Measurements from ENCODE around the gene PPIP5K1. TPM values are rescaled to one million over a fixed set of nuclear protein-coding genes. Genes with fewer than 3 reads are reported as not detected.
"Not testable (repeated sequence)": the region's sequence is repeated elsewhere in the genome, so short reads cannot be mapped to it uniquely, and the experiment has no call there.

Gene PPIP5K1
- 10 to 100 TPM; 43.5 to 61.2 TPM for total RNA-seq

DNA sequence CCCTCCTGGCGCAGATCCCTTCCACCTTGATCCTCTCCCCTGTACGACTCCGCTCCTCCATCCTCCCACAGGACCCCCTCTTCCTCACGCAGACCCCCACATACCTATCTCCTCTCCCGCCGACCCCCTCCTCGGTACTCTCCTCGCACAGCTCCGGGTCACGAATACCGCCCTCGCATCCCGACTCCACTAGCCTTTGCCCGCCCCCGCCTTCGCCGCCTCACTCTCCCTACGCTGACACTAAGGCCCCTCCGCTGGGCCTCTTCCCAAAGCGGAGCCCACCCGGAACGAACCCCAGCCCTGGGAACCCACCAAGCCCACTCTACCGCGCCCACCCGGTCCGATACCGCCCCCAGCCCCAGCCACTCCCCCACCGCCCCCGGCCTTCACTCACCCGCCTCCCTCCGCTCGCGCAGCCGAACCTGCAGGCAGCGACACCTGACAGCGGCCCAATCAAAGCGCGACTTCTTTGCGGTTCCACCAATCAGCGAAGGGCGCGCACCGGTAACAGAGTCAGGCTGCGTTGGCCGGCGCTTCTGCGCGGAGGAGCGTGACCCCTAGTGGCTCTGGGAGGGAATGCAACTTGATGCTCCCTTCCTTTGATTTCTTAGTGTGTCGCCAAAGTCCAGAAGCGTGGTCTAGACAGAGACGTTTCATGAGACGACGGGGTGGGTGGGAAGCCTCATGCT is at the start of gene PPIP5K1:
TSS of gene PPIP5K1 (minus strand) at position 431 of the 689 bp plus-strand sequence. CDS start 5,704 bp downstream, outside the sequence.
- H3K9me3 ChIP-seq; H3K4me3 ChIP-seq; H3K27ac ChIP-seq; DNase-seq (ENCODE audit: low spot score); H3K36me3 ChIP-seq; H3K27me3 ChIP-seq (replicated peaks; ENCODE audit: insufficient read depth); H3K4me1 ChIP-seq (ENCODE audit: control insufficient read depth in 1 of 2, low read depth in 2 of 2): not testable (repeated sequence)
- peak; percentile 82 for ATAC-seq (ENCODE audit: insufficient number of reproducible peaks, low FRiP score, low read depth)

DNA sequence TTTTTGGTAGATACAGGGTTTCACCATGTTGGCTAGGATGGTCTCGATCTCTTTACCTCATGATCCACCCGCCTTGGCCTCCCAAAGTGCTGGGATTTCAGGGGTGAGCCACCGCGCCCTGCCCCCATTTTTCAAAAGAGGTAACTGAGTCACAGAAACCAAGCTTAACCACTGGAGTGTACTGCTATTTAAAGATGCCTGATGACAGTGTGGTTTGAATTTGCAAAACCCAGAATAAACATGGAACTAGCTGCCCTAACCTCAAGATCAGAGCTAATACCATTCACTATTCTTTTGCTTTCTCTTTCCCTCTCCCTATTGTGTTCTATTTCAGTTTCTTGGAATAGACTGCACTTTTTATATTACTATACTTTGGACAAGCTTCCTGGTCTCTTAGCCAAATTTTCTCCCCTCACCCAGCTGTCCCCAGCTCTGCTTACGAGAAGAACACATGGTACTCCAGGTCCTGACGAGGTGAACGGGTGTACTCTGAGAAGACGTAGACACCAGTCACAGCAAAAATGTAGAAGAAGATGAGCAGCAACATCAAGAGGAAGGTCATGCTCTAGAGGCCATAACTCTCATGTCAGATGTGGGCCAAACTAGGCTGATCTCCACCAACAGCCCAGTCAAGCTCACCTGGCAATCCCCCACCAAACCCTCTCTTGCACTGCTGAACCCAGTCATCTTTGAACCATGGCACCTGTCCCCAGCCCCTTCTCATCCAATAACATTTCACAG is 48.6 kb upstream of the PPIP5K1 start:
- H3K9me3 ChIP-seq; H3K4me1 ChIP-seq (ENCODE audit: control insufficient read depth in 1 of 2, low read depth in 2 of 2); H3K27me3 ChIP-seq (replicated peaks; ENCODE audit: insufficient read depth); H3K4me3 ChIP-seq; DNase-seq (ENCODE audit: low spot score); H3K36me3 ChIP-seq; ATAC-seq (ENCODE audit: insufficient number of reproducible peaks, low FRiP score, low read depth); H3K27ac ChIP-seq: not testable (repeated sequence)

DNA sequence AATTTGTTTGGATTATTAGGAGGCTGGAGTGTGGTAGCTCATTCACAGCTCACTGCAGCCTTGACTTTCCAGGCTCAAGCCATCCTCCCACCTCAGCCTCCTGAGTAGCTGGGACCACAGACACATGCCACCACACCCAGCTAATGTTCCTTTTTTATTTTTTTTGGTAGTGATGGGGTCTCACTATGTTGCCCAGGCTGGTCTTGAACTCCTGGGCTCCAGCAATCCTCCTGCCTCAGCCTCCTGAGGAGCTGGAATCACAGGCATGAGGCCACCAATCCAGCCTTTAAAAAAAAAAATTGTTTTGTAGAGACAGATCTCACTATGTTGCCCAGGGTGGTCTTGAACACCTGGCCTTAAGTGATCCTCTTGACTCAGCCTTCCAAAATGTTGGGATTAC is 36.9 kb upstream of the PPIP5K1 start:
- ATAC-seq (ENCODE audit: insufficient number of reproducible peaks, low FRiP score, low read depth); H3K27ac ChIP-seq; H3K4me3 ChIP-seq; H3K9me3 ChIP-seq; H3K4me1 ChIP-seq (ENCODE audit: control insufficient read depth in 1 of 2, low read depth in 2 of 2); H3K36me3 ChIP-seq; DNase-seq (ENCODE audit: low spot score); H3K27me3 ChIP-seq (replicated peaks; ENCODE audit: insufficient read depth): not testable (repeated sequence)

DNA sequence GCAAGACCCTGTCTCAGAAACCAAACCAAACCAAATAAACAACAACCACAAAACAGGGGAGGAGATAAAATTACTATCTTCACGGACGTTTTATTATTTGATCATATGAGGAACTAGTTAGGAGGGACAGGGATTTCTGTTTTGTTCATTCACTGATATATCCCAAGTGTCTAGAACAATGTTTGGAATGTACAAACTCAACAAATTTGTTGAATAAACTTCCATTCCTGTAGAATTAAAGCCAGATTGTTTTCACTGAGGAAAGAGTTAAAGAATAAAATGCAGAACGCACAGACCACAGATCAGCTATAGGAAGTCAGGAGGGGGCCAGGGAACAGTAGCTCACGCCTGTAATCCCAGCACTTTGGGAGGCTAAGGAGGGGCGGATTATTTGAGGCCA is 35.1 kb upstream of the PPIP5K1 start:
- Histone ChIP-seq H3K36me3 (no peaks in the 10 kb centered on the region), H3K27me3 (replicated peaks; ENCODE audit: insufficient read depth) (no peaks in the 10 kb centered on the region)
- TF ChIP-seq, protein P1, sequence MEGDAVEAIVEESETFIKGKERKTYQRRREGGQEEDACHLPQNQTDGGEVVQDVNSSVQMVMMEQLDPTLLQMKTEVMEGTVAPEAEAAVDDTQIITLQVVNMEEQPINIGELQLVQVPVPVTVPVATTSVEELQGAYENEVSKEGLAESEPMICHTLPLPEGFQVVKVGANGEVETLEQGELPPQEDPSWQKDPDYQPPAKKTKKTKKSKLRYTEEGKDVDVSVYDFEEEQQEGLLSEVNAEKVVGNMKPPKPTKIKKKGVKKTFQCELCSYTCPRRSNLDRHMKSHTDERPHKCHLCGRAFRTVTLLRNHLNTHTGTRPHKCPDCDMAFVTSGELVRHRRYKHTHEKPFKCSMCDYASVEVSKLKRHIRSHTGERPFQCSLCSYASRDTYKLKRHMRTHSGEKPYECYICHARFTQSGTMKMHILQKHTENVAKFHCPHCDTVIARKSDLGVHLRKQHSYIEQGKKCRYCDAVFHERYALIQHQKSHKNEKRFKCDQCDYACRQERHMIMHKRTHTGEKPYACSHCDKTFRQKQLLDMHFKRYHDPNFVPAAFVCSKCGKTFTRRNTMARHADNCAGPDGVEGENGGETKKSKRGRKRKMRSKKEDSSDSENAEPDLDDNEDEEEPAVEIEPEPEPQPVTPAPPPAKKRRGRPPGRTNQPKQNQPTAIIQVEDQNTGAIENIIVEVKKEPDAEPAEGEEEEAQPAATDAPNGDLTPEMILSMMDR (IDR thresholded peaks at IDR 0.05): no peak

GRCh38 chr15:43622068-43622799 is 32.2 kb upstream of the PPIP5K1 start:
- not testable (repeated sequence) for H3K36me3 ChIP-seq; H3K4me3 ChIP-seq; ATAC-seq (ENCODE audit: insufficient number of reproducible peaks, low FRiP score, low read depth); H3K4me1 ChIP-seq (ENCODE audit: control insufficient read depth in 1 of 2, low read depth in 2 of 2); H3K9me3 ChIP-seq; H3K27me3 ChIP-seq (replicated peaks; ENCODE audit: insufficient read depth); H3K27ac ChIP-seq; DNase-seq (ENCODE audit: low spot score)

More for the DNA sequence above, 35.1 kb upstream of the PPIP5K1 start:
- H3K4me3 ChIP-seq: no peak overlapping the region
- no peaks in the 10 kb centered on the region for H3K4me1 ChIP-seq (ENCODE audit: control insufficient read depth in 1 of 2, low read depth in 2 of 2)
- no peaks in the 10 kb centered on the region for H3K9me3 ChIP-seq
- no peak for DNase-seq (ENCODE audit: low spot score)
- no peak overlapping the region for H3K27ac ChIP-seq
- ATAC-seq (ENCODE audit: insufficient number of reproducible peaks, low FRiP score, low read depth): no peak

DNA sequence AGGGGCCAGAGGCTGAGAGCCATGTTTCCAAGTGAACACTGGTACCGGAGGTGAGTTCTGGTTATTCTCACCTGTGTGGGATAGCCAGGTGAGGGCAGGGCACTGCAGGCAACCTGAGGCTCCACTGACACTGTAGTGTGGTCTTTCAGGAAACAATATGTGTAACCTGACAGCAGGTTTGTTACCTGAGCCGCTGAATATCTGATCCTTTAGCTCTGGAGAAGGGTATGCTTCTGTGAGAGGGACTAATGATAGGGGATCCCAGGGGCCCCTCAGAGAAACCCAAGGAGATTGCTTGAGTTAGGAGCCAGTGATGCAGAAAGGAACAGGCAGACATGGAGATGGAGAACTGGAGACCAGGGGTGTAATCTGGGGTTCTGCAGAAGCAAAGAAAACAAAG is 28.7 kb upstream of the PPIP5K1 start, which contains the start of gene STRC:
TSS of gene STRC (minus strand) at position 101 of the 400 bp plus-strand sequence. CDS start at position 23, 78 bp downstream.
- H3K4me1 ChIP-seq (ENCODE audit: control insufficient read depth in 1 of 2, low read depth in 2 of 2); DNase-seq (ENCODE audit: low spot score); H3K9me3 ChIP-seq; H3K27me3 ChIP-seq (replicated peaks; ENCODE audit: insufficient read depth); H3K4me3 ChIP-seq; H3K27ac ChIP-seq; ATAC-seq (ENCODE audit: insufficient number of reproducible peaks, low FRiP score, low read depth); H3K36me3 ChIP-seq: not testable (repeated sequence)

DNA sequence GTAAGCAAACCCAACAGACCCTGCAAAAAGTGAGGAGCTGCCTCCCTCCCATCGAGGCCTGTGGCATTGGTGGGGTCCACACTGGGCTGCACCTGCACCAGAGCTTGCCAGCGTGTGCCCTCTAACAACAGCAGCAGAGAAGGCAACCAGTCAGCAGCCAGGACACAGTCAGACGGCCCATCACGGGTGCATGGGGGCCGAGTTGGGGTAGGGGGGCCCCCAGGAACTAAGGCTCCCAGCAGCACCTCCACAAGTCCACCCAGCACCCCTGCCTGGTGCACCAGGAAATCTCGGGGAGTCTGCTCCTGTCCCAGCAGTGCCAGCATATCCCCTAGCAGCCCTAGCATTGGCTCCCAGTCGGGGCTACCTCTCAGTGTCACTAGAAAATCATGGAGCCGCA is 27.7 kb upstream of the PPIP5K1 start:
- H3K9me3 ChIP-seq; H3K27ac ChIP-seq; H3K36me3 ChIP-seq; H3K4me3 ChIP-seq; H3K27me3 ChIP-seq (replicated peaks; ENCODE audit: insufficient read depth); DNase-seq (ENCODE audit: low spot score); H3K4me1 ChIP-seq (ENCODE audit: control insufficient read depth in 1 of 2, low read depth in 2 of 2); ATAC-seq (ENCODE audit: insufficient number of reproducible peaks, low FRiP score, low read depth): not testable (repeated sequence)

DNA sequence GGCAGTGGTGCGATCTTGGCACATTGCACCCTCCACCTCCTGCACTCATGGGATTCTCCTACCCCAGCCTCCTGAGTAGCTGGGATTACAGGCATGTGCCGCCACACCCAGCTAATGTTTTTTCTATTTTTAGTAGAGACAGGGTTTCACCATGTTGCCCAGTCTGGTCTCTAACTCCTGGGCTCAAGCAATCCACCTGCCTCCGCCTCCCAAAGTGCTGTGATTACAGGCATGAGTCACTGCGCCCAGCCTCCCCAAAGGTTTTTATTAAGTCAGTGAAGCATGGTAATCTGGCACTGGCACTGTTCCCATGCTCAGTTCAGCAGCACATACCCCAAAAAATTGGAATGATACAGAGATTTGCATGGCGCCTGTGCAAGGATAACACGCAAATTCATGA is 12.2 kb upstream of the PPIP5K1 start:
- not testable (repeated sequence) for ATAC-seq (ENCODE audit: insufficient number of reproducible peaks, low FRiP score, low read depth); H3K4me3 ChIP-seq; H3K27ac ChIP-seq; H3K9me3 ChIP-seq; H3K4me1 ChIP-seq (ENCODE audit: control insufficient read depth in 1 of 2, low read depth in 2 of 2); H3K36me3 ChIP-seq; H3K27me3 ChIP-seq (replicated peaks; ENCODE audit: insufficient read depth); DNase-seq (ENCODE audit: low spot score)

GRCh38 chr15:43600200-43600599 is 10.2 kb upstream of the PPIP5K1 start:
- not testable (repeated sequence) for H3K4me1 ChIP-seq (ENCODE audit: control insufficient read depth in 1 of 2, low read depth in 2 of 2); DNase-seq (ENCODE audit: low spot score); H3K27me3 ChIP-seq (replicated peaks; ENCODE audit: insufficient read depth); H3K36me3 ChIP-seq; ATAC-seq (ENCODE audit: insufficient number of reproducible peaks, low FRiP score, low read depth); H3K27ac ChIP-seq; H3K4me3 ChIP-seq; H3K9me3 ChIP-seq

- not testable (repeated sequence) for ATAC-seq (ENCODE audit: insufficient number of reproducible peaks, low FRiP score, low read depth); H3K4me1 ChIP-seq (ENCODE audit: control insufficient read depth in 1 of 2, low read depth in 2 of 2); H3K36me3 ChIP-seq; H3K9me3 ChIP-seq; H3K27me3 ChIP-seq (replicated peaks; ENCODE audit: insufficient read depth); DNase-seq (ENCODE audit: low spot score); H3K27ac ChIP-seq; H3K4me3 ChIP-seq
Measured at GRCh38 chr15:43599131-43599530, 9.1 kb upstream of the PPIP5K1 start.
